HepG2 (cell line): ENCODE results near the gene PCBP4. TPM values are rescaled to one million over a fixed set of nuclear protein-coding genes. Genes with fewer than 3 reads are reported as not detected.

Source experiments
- CSRNP2 ChIP-seq: sonication (generic); formaldehyde crosslinking; conservative IDR thresholded peaks from 2 replicates; pipeline ENCODE4 v1.8.0; 2022; ENCODE audit warnings: low read depth, missing genetic modification reagents
- ELF1 ChIP-seq: sonication (generic); formaldehyde crosslinking; IDR thresholded peaks from 2 replicates; pipeline ENCODE4 v1.4.0; 2020; ENCODE audit warnings: missing genetic modification reagents
- FOXP4 ChIP-seq: sonication (generic); formaldehyde crosslinking; IDR thresholded peaks from 2 replicates; pipeline ENCODE4 v1.4.0; 2020; ENCODE audit warnings: missing genetic modification reagents
- GTF2F1 ChIP-seq: fragments of 150-350 bp; IDR thresholded peaks from 2 replicates; pipeline ENCODE4 v1.6.1; 2014; ENCODE audit warnings: low read length
- HNRNPUL1 ChIP-seq: fragments of 200-400 bp; formaldehyde crosslinking; IDR thresholded peaks from 2 replicates; pipeline ENCODE4 v1.6.1; 2017; ENCODE audit warnings: low read depth, mild to moderate bottlenecking, low read length, moderate library complexity
- HOXA9 ChIP-seq: sonication (generic); formaldehyde crosslinking; IDR thresholded peaks from 2 replicates; pipeline ENCODE4 v1.8.1; 2022; ENCODE audit warnings: missing genetic modification reagents, mild to moderate bottlenecking, moderate library complexity, borderline replicate concordance
- REXO4 ChIP-seq: sonication (generic); formaldehyde crosslinking; IDR thresholded peaks from 2 replicates; pipeline ENCODE4 v1.8.0; 2022; ENCODE audit warnings: missing genetic modification reagents, mild to moderate bottlenecking, borderline replicate concordance
- SOX13 ChIP-seq, 3 experiments: fragments of 450-650 bp in 1 of 3; sonication (generic) in 1 of 3; formaldehyde crosslinking in 1 of 3; IDR thresholded peaks in 2 of 3; conservative IDR thresholded peaks in 1 of 3; 2 replicates each; pipeline versions ENCODE4 v1.5.0 to v1.6.1; 2016 to 2020; ENCODE audit warnings: antibody characterized with exemption in 1 of 3, mild to moderate bottlenecking in 1 of 3, missing compliant biosample characterization in 1 of 3, missing genetic modification reagents in 1 of 3, moderate library complexity in 1 of 3
- ZNF260 ChIP-seq: sonication (generic); formaldehyde crosslinking; IDR thresholded peaks from 2 replicates; pipeline ENCODE4 v1.4.0; 2020; ENCODE audit warnings: missing genetic modification reagents, low read depth, mild to moderate bottlenecking, borderline replicate concordance
- ZNF350 ChIP-seq: sonication (generic); formaldehyde crosslinking; IDR thresholded peaks from 2 replicates; pipeline ENCODE4 v1.4.0; 2020; ENCODE audit warnings: mild to moderate bottlenecking, low read depth, missing genetic modification reagents, borderline replicate concordance
- ZNF430 ChIP-seq: sonication (generic); formaldehyde crosslinking; IDR thresholded peaks from 2 replicates; pipeline ENCODE4 v1.9.0; 2021; ENCODE audit warnings: mild to moderate bottlenecking, missing genetic modification reagents
- ZNF484 ChIP-seq: sonication (generic); formaldehyde crosslinking; IDR thresholded peaks from 2 replicates; pipeline ENCODE4 v1.5.1; 2020; ENCODE audit warnings: mild to moderate bottlenecking, low read depth, missing genetic modification reagents, borderline replicate concordance
- ZNF652 ChIP-seq: IDR thresholded peaks from 2 replicates; pipeline ENCODE4 v1.6.1; 2016; ENCODE audit warnings: low read depth, borderline replicate concordance
- ZNF674 ChIP-seq: sonication (generic); formaldehyde crosslinking; IDR thresholded peaks from 2 replicates; pipeline ENCODE4 v1.5.0; 2020; ENCODE audit warnings: low read depth, mild to moderate bottlenecking, missing genetic modification reagents
- ZNF687 ChIP-seq: sonication (generic); formaldehyde crosslinking; IDR thresholded peaks from 2 replicates; pipeline ENCODE4 v1.5.1; 2020; ENCODE audit warnings: mild to moderate bottlenecking, missing genetic modification reagents, moderate library complexity
- ZNF883 ChIP-seq: sonication (generic); formaldehyde crosslinking; IDR thresholded peaks from 2 replicates; pipeline ENCODE4 v1.5.1; 2020; ENCODE audit warnings: mild to moderate bottlenecking, missing genetic modification reagents; ENCODE audit errors: not compliant biosample characterization
- polyA plus RNA-seq, 8 experiments: library from polyadenylated mRNA; depleted of rRNA in 3 of 8; stranded (reverse) in 7 of 8; unstranded in 1 of 8; fragments of >200 nt; fragmentation: Illumina TruSeq in 4 of 8; extraction: Trizol in 4 of 8; gene quantifications; 2 replicates each; pipeline versions ENCODE4 v1.2.1 to v1.2.3, GENCODE V29; 2011 to 2016; ENCODE audit warnings: low read depth in 4 of 8, missing spikeins in 1 of 8, mixed read lengths in 1 of 8; ENCODE audit not compliant: insufficient read depth in 1 of 8
- total RNA-seq, 5 experiments: library from RNA; depleted of rRNA; stranded (reverse); fragments of >200 nt; fragmentation: Illumina TruSeq; extraction: Trizol; gene quantifications; 2 replicates each; pipeline ENCODE4 v1.2.3, GENCODE V29; 2016; ENCODE audit warnings: low read depth in 1 of 5

PCBP4 gene
- total and polyA plus RNA-seq, 2 of the 13 experiments (the other 11 are each of a cell fraction or from before 2014, with no cell fraction given): 36.8 to 51.3 TPM

- TF ChIP-seq ELF1 (no peak; the same call in 1 of the 2 replicates), ZNF260 (CRISPR knock-in tag) (no peak), ZNF687 (CRISPR knock-in tag) (no peak; the same call in 1 of the 2 replicates), HOXA9 (CRISPR knock-in tag) (no peak), ZNF652 (CRISPR knock-in tag) (no peak), GTF2F1 (no peak), ZNF484 (CRISPR knock-in tag) (no peak), REXO4 (CRISPR knock-in tag) (no peak), ZNF883 (CRISPR knock-in tag) (no peak), FOXP4 (CRISPR knock-in tag) (no peak), SOX13 (IDR thresholded peaks at IDR 0.05) (no peak), SOX13 (CRISPR knock-in tag; conservative IDR thresholded peaks at IDR 0.05 in 1 of 2, IDR thresholded peaks at IDR 0.05 in 1 of 2) (no peak), ZNF674 (CRISPR knock-in tag) (no peak), HNRNPUL1 (0 out of 2 replicates have a peak, but pooled peaks have one; percentile 26), ZNF350 (CRISPR knock-in tag) (no peak), ZNF430 (CRISPR knock-in tag) (peak; percentile 45; the same call in 1 of the 2 replicates), CSRNP2 (CRISPR knock-in tag) (no peak)
Measured at GRCh38 chr3:51974963-51975851, 8.0 kb upstream of the PCBP4 start, which contains the start of gene ABHD14A (continued).
